Ishikawa (cell line): ENCODE results near the gene ZNF628.

ENCODE experiments used
- MAX ChIP-seq: IDR thresholded peaks from 2 replicates; pipeline ENCODE4 v1.6.1; 2012
- RAD21 ChIP-seq: IDR thresholded peaks from 2 replicates; pipeline ENCODE4 v1.6.1; 2012; ENCODE audit warnings: low read depth

GRCh38 chr19:55435020-55435419, 41.4 kb upstream of the ZNF628 start:
- TF ChIP-seq RAD21 (no peak), MAX (no peak)
